Mesenchymal stem cell (in vitro differentiated cells and primary cell): ENCODE results near the gene TMEM178B.

Source experiments
- DNase-seq: peaks from one replicate; pipeline ENCODE4 v3.0.0-alpha.2; 2013
- H2AFZ ChIP-seq: one replicate; pipeline ENCODE4 v1.6.1; 2013; ENCODE audit warnings: low read depth, mild to moderate bottlenecking, control low read depth, inconsistent platforms, low read length, moderate library complexity
- H2AK5ac ChIP-seq: 2 replicates; pipeline ENCODE4 v1.6.1; 2013; ENCODE audit warnings: low read length, moderate library complexity, mild to moderate bottlenecking, inconsistent platforms; ENCODE audit not compliant: severe bottlenecking
- H2BK120ac ChIP-seq: one replicate; pipeline ENCODE4 v1.6.1; 2013; ENCODE audit warnings: low read depth, mild to moderate bottlenecking, inconsistent platforms, low read length, moderate library complexity
- H2BK12ac ChIP-seq, 2 experiments: one replicate each; pipeline ENCODE4 v1.6.1; 2013; ENCODE audit warnings: inconsistent platforms in 2 of 2, low read length in 2 of 2, mild to moderate bottlenecking in 2 of 2, moderate library complexity in 2 of 2, control low read depth in 1 of 2
- H2BK15ac ChIP-seq: one replicate; pipeline ENCODE4 v1.6.1; 2013; ENCODE audit warnings: mild to moderate bottlenecking, low read depth, inconsistent platforms; ENCODE audit not compliant: poor library complexity, severe bottlenecking
- H2BK5ac ChIP-seq: 2 replicates; pipeline ENCODE4 v1.6.1; 2013; ENCODE audit warnings: low read depth, mild to moderate bottlenecking, low read length, control low read depth, inconsistent platforms; ENCODE audit not compliant: poor library complexity, severe bottlenecking
- H3K14ac ChIP-seq, 2 experiments: one replicate each; pipeline ENCODE4 v1.6.1; 2013; ENCODE audit warnings: inconsistent platforms in 2 of 2, low read length in 2 of 2, control low read depth in 1 of 2, mild to moderate bottlenecking in 1 of 2, moderate library complexity in 1 of 2
- H3K18ac ChIP-seq, 2 experiments: one replicate each; pipeline ENCODE4 v1.6.1; 2013; ENCODE audit warnings: inconsistent platforms in 2 of 2, low read length in 2 of 2, control low read depth in 1 of 2, low read depth in 1 of 2, mild to moderate bottlenecking in 1 of 2
- H3K23ac ChIP-seq, 2 experiments: one replicate each; pipeline ENCODE4 v1.6.1; 2013; ENCODE audit warnings: inconsistent platforms in 2 of 2, low read length in 2 of 2, mild to moderate bottlenecking in 2 of 2, moderate library complexity in 2 of 2, control low read depth in 1 of 2
- H3K27ac ChIP-seq: 2 replicates; pipeline ENCODE4 v1.5.1; 2013; ENCODE audit warnings: mild to moderate bottlenecking, moderate library complexity, low read length, control low read depth, inconsistent platforms; ENCODE audit not compliant: poor library complexity, severe bottlenecking
- H3K27me3 ChIP-seq, 2 experiments: 2 replicates each; pipeline versions ENCODE4 v1.6.1 to v1.7.0; 2013; ENCODE audit warnings: low read length in 2 of 2, mild to moderate bottlenecking in 2 of 2, moderate library complexity in 2 of 2, control low read depth in 1 of 2, inconsistent platforms in 1 of 2; ENCODE audit not compliant: control insufficient read depth in 1 of 2, insufficient read depth in 1 of 2
- H3K36me3 ChIP-seq, 2 experiments: 2 replicates each; pipeline versions ENCODE4 v1.6.1 to v1.7.0; 2013; ENCODE audit warnings: low read length in 2 of 2, control low read depth in 1 of 2, inconsistent platforms in 1 of 2, low read depth in 1 of 2, mild to moderate bottlenecking in 1 of 2; ENCODE audit not compliant: insufficient read depth in 2 of 2, control insufficient read depth in 1 of 2
- H3K4ac ChIP-seq, 2 experiments: one replicate each; pipeline ENCODE4 v1.6.1; 2013; ENCODE audit warnings: inconsistent platforms in 2 of 2, low read length in 2 of 2, mild to moderate bottlenecking in 2 of 2, moderate library complexity in 2 of 2, control low read depth in 1 of 2, low read depth in 1 of 2
- H3K4me1 ChIP-seq: 2 replicates; pipeline ENCODE4 v1.6.1; 2013; ENCODE audit warnings: low read depth, low read length, control low read depth; ENCODE audit not compliant: control insufficient read depth, insufficient read depth
- H3K4me2 ChIP-seq: 2 replicates; pipeline ENCODE4 v1.6.1; 2013; ENCODE audit warnings: low read length, mild to moderate bottlenecking, inconsistent platforms; ENCODE audit not compliant: poor library complexity, severe bottlenecking
- H3K4me3 ChIP-seq, 2 experiments: 2 replicates each; pipeline versions ENCODE4 v1.5.1 to v1.7.0; 2013; ENCODE audit warnings: low read length in 2 of 2, mild to moderate bottlenecking in 2 of 2, control low read depth in 1 of 2, low read depth in 1 of 2; ENCODE audit not compliant: insufficient read depth in 1 of 2
- H3K79me1 ChIP-seq: replicated peaks from 2 replicates; pipeline ENCODE4 v1.6.1; 2013; ENCODE audit warnings: mild to moderate bottlenecking, control low read depth, low read length, inconsistent platforms; ENCODE audit not compliant: poor library complexity, severe bottlenecking
- H3K9ac ChIP-seq: 2 replicates; pipeline ENCODE4 v1.7.0; 2013; ENCODE audit warnings: mild to moderate bottlenecking, low read length, moderate library complexity
- H3K9me3 ChIP-seq: 2 replicates; pipeline ENCODE4 v1.7.0; 2013; ENCODE audit warnings: mild to moderate bottlenecking, low read length; ENCODE audit not compliant: control insufficient read depth
- H4K8ac ChIP-seq: one replicate; pipeline ENCODE4 v1.6.1; 2013; ENCODE audit warnings: inconsistent platforms, mild to moderate bottlenecking, low read length, moderate library complexity
- H4K91ac ChIP-seq: one replicate; pipeline ENCODE4 v1.6.1; 2013; ENCODE audit warnings: mild to moderate bottlenecking, low read length, inconsistent platforms
- WGBS: methylation state at CpG from one replicate; pipeline ENCODE4 v1.1.7; 2013; ENCODE audit warnings: mixed read lengths; 5-methylcytosine and 5-hydroxymethylcytosine counted together

TMEM178B gene

GRCh38 chr7:141178486-141179135 is 104.7 kb downstream of the TMEM178B start:
- Histone ChIP-seq H2AK5ac (no peak overlapping the region), H2BK5ac (no peak overlapping the region), H2BK12ac (no peak overlapping the region), H3K9ac (no peak overlapping the region), H3K4me3 (no peak overlapping the region), H3K4me1 (no peaks in the 10 kb centered on the region), H3K4ac (no peak overlapping the region), H3K79me1 (peaks cover 2% of the 10 kb centered on the region), H3K23ac (no peak overlapping the region), H3K27ac (no peak overlapping the region), H2BK15ac (no peak overlapping the region), H3K4me2 (no peak overlapping the region), H2AFZ (no peak overlapping the region), H3K18ac (no peak overlapping the region), H3K27me3 (no peaks in the 10 kb centered on the region), H2BK120ac (no peak overlapping the region), H4K8ac (no peak overlapping the region), H3K14ac (no peak overlapping the region), H4K91ac (no peak overlapping the region), H3K36me3 (no peaks in the 10 kb centered on the region), H3K9me3 (no peaks in the 10 kb centered on the region)
- 81% methylated on average over 8 of the region's 8 CpGs for WGBS
- no peak for DNase-seq

- Histone ChIP-seq H3K9me3 (no peaks in the 10 kb centered on the region), H3K27me3 (no peaks in the 10 kb centered on the region), H2BK15ac (no peak overlapping the region), H3K27ac (no peak overlapping the region), H3K18ac (no peak overlapping the region), H3K9ac (no peak overlapping the region), H3K4ac (no peak overlapping the region), H3K79me1 (peaks cover 2% of the 10 kb centered on the region), H4K91ac (no peak overlapping the region), H2AFZ (no peak overlapping the region), H2AK5ac (no peak overlapping the region), H3K23ac (no peak overlapping the region), H3K4me3 (no peak overlapping the region), H3K36me3 (no peaks in the 10 kb centered on the region), H4K8ac (no peak overlapping the region), H3K14ac (no peak overlapping the region), H3K4me2 (no peak overlapping the region), H3K4me1 (peaks cover 1% of the 10 kb centered on the region), H2BK5ac (no peak overlapping the region), H2BK120ac (no peak overlapping the region), H2BK12ac (no peak overlapping the region)
- 86% methylated on average over 4 of the region's 4 CpGs for WGBS
- DNase-seq: no peak
Observed at GRCh38 chr7:141181812-141182211, 107.9 kb downstream of the TMEM178B start.

- Histone ChIP-seq H3K36me3 (no peaks in the 10 kb centered on the region), H3K27ac (no peak overlapping the region), H3K18ac (no peak overlapping the region), H3K23ac (no peak overlapping the region), H3K9me3 (no peaks in the 10 kb centered on the region), H3K79me1 (peaks cover 2% of the 10 kb centered on the region), H2AK5ac (no peak overlapping the region), H4K91ac (no peak overlapping the region), H3K4me2 (no peak overlapping the region), H2BK15ac (no peak overlapping the region), H3K9ac (no peak overlapping the region), H3K4me3 (no peak overlapping the region), H3K27me3 (no peaks in the 10 kb centered on the region), H3K4me1 (peaks cover 1% of the 10 kb centered on the region), H2BK12ac (no peak overlapping the region), H4K8ac (no peak overlapping the region), H2BK5ac (no peak overlapping the region), H3K4ac (no peak overlapping the region), H2BK120ac (no peak overlapping the region), H2AFZ (no peak overlapping the region), H3K14ac (no peak overlapping the region)
- 81% methylated on average over 10 of the region's 10 CpGs for WGBS
- no peak for DNase-seq
Observed at GRCh38 chr7:141184532-141185190, 110.8 kb downstream of the TMEM178B start.

- WGBS: 77% methylated on average over 10 of the region's 14 CpGs
- no peak overlapping the region for H3K23ac ChIP-seq
- no peak overlapping the region for H3K9ac ChIP-seq
- no peak overlapping the region for H3K4me2 ChIP-seq
- no peak overlapping the region for H2BK12ac ChIP-seq
- H3K79me1 ChIP-seq: peaks cover 2% of the 10 kb centered on the region
- no peak overlapping the region for H2BK5ac ChIP-seq
- H4K91ac ChIP-seq: no peak overlapping the region
- H3K14ac ChIP-seq: no peak overlapping the region
- H2AFZ ChIP-seq: no peak overlapping the region
- H2BK15ac ChIP-seq: no peak overlapping the region
- no peak overlapping the region for H3K18ac ChIP-seq
- peaks cover 1% of the 10 kb centered on the region for H3K4me1 ChIP-seq
- no peaks in the 10 kb centered on the region for H3K36me3 ChIP-seq
- no peaks in the 10 kb centered on the region for H3K27me3 ChIP-seq
- no peaks in the 10 kb centered on the region for H3K9me3 ChIP-seq
- no peak overlapping the region for H3K27ac ChIP-seq
- no peak overlapping the region for H2BK120ac ChIP-seq
- H2AK5ac ChIP-seq: no peak overlapping the region
- no peak for DNase-seq
- no peak overlapping the region for H3K4me3 ChIP-seq
- no peak overlapping the region for H4K8ac ChIP-seq
- H3K4ac ChIP-seq: no peak overlapping the region
Observed at GRCh38 chr7:141185369-141185967, 111.6 kb downstream of the TMEM178B start.
